H1 (cell line): ENCODE data around the gene ASXL2. TPM values are rescaled to one million over a fixed set of nuclear protein-coding genes. Genes with fewer than 3 reads are reported as not detected.

Experiments used
- BRCA1 ChIP-seq: IDR thresholded peaks from 2 replicates; pipeline ENCODE4 v1.6.1; 2012; ENCODE audit warnings: low read depth, low read length, improper control_type of control experiment
- EP300 ChIP-seq, 2 experiments: IDR thresholded peaks; 1 replicate in 1 of 2; 2 replicates in 1 of 2; pipeline ENCODE4 v1.6.1; 2011 to 2012; ENCODE audit warnings: low read depth in 2 of 2, low read length in 2 of 2, mild to moderate bottlenecking in 2 of 2, borderline replicate concordance in 1 of 2, inconsistent platforms in 1 of 2, moderate library complexity in 1 of 2
- JUN ChIP-seq: IDR thresholded peaks from 2 replicates; pipeline ENCODE4 v1.6.1; 2011; ENCODE audit warnings: low read depth, mild to moderate bottlenecking, improper control_type of control experiment, low read length
- SIRT6 ChIP-seq: IDR thresholded peaks from one replicate; pipeline ENCODE4 v1.7.1; 2012; ENCODE audit warnings: low read length, inconsistent platforms
- TAF7 ChIP-seq: optimal IDR thresholded peaks from 2 replicates; pipeline ENCODE3; 2011; ENCODE audit warnings: low read depth, mild to moderate bottlenecking, inconsistent platforms, low read length, moderate library complexity, borderline replicate concordance
- TEAD4 ChIP-seq: IDR thresholded peaks from 2 replicates; pipeline ENCODE4 v1.6.1; 2012; ENCODE audit warnings: low read depth, low read length, inconsistent platforms, mixed read lengths
- polyA plus RNA-seq, 7 experiments: library from polyadenylated mRNA; depleted of rRNA in 3 of 7; stranded (reverse) in 5 of 7; unstranded in 2 of 7; fragments of >200 nt in 5 of 7; fragments of 200-250 nt in 2 of 7; gene quantifications; 1 replicate in 5 of 7; 2 replicates in 1 of 7; 4 replicates in 1 of 7; pipeline versions ENCODE4 v1.2.1 to v1.2.3, GENCODE V29; 2011 to 2013; ENCODE audit warnings: missing spikeins in 2 of 7, mixed read lengths in 2 of 7
- total RNA-seq: library from RNA; stranded (reverse); fragmentation: NEBNext Ultra II Directional; extraction: Animal tissue kit (Norgen Biotek cat#: 25700); gene quantifications from 2 replicates; pipeline ENCODE4 v1.2.1, GENCODE V29; 2021

The ASXL2 gene
- total and polyA plus RNA-seq, 2 of the 8 experiments (the other 6 are each of a cell fraction or from before 2014, with no cell fraction given), result 7.2 to 41.3 TPM

GRCh38 chr2:25920786-25921415 is 42.6 kb upstream of the ASXL2 start (continued):
- no peak for TF ChIP-seq JUN
- no peak for TF ChIP-seq TEAD4
- TF ChIP-seq BRCA1, result no peak
- no peak for TF ChIP-seq SIRT6
- TF ChIP-seq TAF7, result no peak
- TF ChIP-seq EP300 (IDR thresholded peaks at IDR 0.05; ENCODE audit: borderline replicate concordance in 1 of 2, low read depth in 2 of 2, low read length in 2 of 2), result no peak
